ENCODE data around the gene BIN1. TPM values are rescaled to one million over a fixed set of nuclear protein-coding genes. Genes with fewer than 3 reads are reported as not detected.

Gene BIN1
- polyA plus RNA-seq, 2 donors, result 4.6 to 7.9 TPM

GRCh38 chr2:127056631-127057370 is 50.2 kb downstream of the BIN1 start:
- H3K4me1 ChIP-seq (ENCODE audit: control insufficient read depth in 2 of 2, insufficient read depth in 2 of 2, low read length in 1 of 2), result no peaks in the 10 kb centered on the region
- 90 to 91% methylated on average over 25 of the region's 25 CpGs for WGBS, 2 donors
- no peaks in the 10 kb centered on the region for H3K9me3 ChIP-seq (ENCODE audit: control insufficient read depth in 2 of 2, insufficient read depth in 1 of 2, low read depth in 1 of 2, low read length in 1 of 2)
- H3K27me3 ChIP-seq (ENCODE audit: control insufficient read depth in 1 of 2, insufficient read depth in 2 of 2, low read length in 2 of 2), result no peaks in the 10 kb centered on the region
- no peak overlapping the region for H3K27ac ChIP-seq (ENCODE audit: low read depth in 2 of 2, low read length in 1 of 2)
- H3K4me3 ChIP-seq (ENCODE audit: low read depth in 1 of 2, low read length in 2 of 2), result no peak overlapping the region
- H3K36me3 ChIP-seq (ENCODE audit: control insufficient read depth in 2 of 2, insufficient read depth in 2 of 2, low read length in 1 of 2), result peaks cover 0 to 1% of the 10 kb centered on the region in 2 donors

DNA sequence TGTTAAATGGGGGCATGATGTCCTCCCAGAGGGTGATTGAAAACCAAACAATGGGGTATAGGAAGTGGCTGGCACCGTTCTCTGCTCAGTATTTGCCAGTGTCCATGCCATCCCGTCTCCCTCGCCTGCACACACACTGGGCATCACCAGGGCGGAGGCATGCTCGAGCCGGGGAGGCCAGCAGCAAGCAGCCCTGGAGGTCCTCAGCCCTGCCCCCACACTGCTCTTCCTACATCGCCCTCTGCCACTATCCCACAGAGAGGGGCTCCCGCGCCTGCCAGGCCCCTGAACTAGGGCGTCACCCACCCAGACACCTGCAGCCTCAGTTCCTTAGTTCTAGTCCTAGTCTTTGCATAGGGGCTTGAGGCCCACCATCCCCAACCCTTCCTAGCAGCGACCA is 50.9 kb downstream of the BIN1 start:
- H3K9me3 ChIP-seq (ENCODE audit: control insufficient read depth in 2 of 2, insufficient read depth in 1 of 2, low read depth in 1 of 2, low read length in 1 of 2), result no peaks in the 10 kb centered on the region
- H3K36me3 ChIP-seq (ENCODE audit: control insufficient read depth in 2 of 2, insufficient read depth in 2 of 2, low read length in 1 of 2), result peaks cover 0 to 1% of the 10 kb centered on the region in 2 donors
- H3K27me3 ChIP-seq (ENCODE audit: control insufficient read depth in 1 of 2, insufficient read depth in 2 of 2, low read length in 2 of 2), result no peaks in the 10 kb centered on the region
- WGBS, 2 donors, result 94 to 97% methylated on average over 11 of the region's 11 CpGs
- H3K27ac ChIP-seq (ENCODE audit: low read depth in 2 of 2, low read length in 1 of 2), result no peak overlapping the region
- H3K4me1 ChIP-seq (ENCODE audit: control insufficient read depth in 2 of 2, insufficient read depth in 2 of 2, low read length in 1 of 2), result no peaks in the 10 kb centered on the region
- no peak overlapping the region for H3K4me3 ChIP-seq (ENCODE audit: low read depth in 1 of 2, low read length in 2 of 2)

DNA sequence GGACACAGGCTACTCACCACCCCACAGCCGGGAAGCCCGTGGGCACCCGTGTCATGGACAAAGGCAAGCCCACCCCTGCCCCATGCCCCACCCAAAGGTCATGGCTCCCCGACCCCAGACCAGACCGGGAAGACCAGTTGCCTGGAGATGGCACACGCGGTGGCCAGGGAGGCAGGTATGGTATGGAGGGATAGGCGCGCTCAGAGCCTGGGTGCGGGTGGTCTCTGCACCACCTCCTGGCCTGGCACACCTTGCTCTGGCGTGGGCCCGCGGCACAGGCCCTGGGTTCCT is 51.2 kb downstream of the BIN1 start:
- no peaks in the 10 kb centered on the region for H3K4me1 ChIP-seq (ENCODE audit: control insufficient read depth in 2 of 2, insufficient read depth in 2 of 2, low read length in 1 of 2)
- H3K9me3 ChIP-seq (ENCODE audit: control insufficient read depth in 2 of 2, insufficient read depth in 1 of 2, low read depth in 1 of 2, low read length in 1 of 2), result no peaks in the 10 kb centered on the region
- H3K36me3 ChIP-seq (ENCODE audit: control insufficient read depth in 2 of 2, insufficient read depth in 2 of 2, low read length in 1 of 2), result peaks cover 0 to 1% of the 10 kb centered on the region in 2 donors
- H3K27me3 ChIP-seq (ENCODE audit: control insufficient read depth in 1 of 2, insufficient read depth in 2 of 2, low read length in 2 of 2), result no peaks in the 10 kb centered on the region
- 91 to 94% methylated on average over 13 of the region's 13 CpGs for WGBS, 2 donors
- no peak overlapping the region for H3K27ac ChIP-seq (ENCODE audit: low read depth in 2 of 2, low read length in 1 of 2)
- H3K4me3 ChIP-seq (ENCODE audit: low read depth in 1 of 2, low read length in 2 of 2), result no peak overlapping the region

- Histone ChIP-seq H3K9me3 (ENCODE audit: control insufficient read depth in 2 of 2, insufficient read depth in 1 of 2, low read depth in 1 of 2, low read length in 1 of 2) (no peaks in the 10 kb centered on the region), H3K4me3 (ENCODE audit: low read depth in 1 of 2, low read length in 2 of 2) (no peak overlapping the region), H3K27ac (ENCODE audit: low read depth in 2 of 2, low read length in 1 of 2) (no peak overlapping the region), H3K36me3 (ENCODE audit: control insufficient read depth in 2 of 2, insufficient read depth in 2 of 2, low read length in 1 of 2) (peaks cover 0 to 1% of the 10 kb centered on the region in 2 donors), H3K27me3 (ENCODE audit: control insufficient read depth in 1 of 2, insufficient read depth in 2 of 2, low read length in 2 of 2) (no peaks in the 10 kb centered on the region), H3K4me1 (ENCODE audit: control insufficient read depth in 2 of 2, insufficient read depth in 2 of 2, low read length in 1 of 2) (no peaks in the 10 kb centered on the region)
- WGBS, 2 donors, result 90 to 94% methylated on average over 25 of the region's 25 CpGs
These were observed 51.8 kb downstream of the BIN1 start for GRCh38 chr2:127054996-127055785.

GRCh38 chr2:127054604-127054930 is 52.4 kb downstream of the BIN1 start:
- Histone ChIP-seq H3K36me3 (ENCODE audit: control insufficient read depth in 2 of 2, insufficient read depth in 2 of 2, low read length in 1 of 2) (peaks cover 0 to 1% of the 10 kb centered on the region in 2 donors), H3K4me3 (ENCODE audit: low read depth in 1 of 2, low read length in 2 of 2) (no peak overlapping the region), H3K4me1 (ENCODE audit: control insufficient read depth in 2 of 2, insufficient read depth in 2 of 2, low read length in 1 of 2) (no peaks in the 10 kb centered on the region), H3K27me3 (ENCODE audit: control insufficient read depth in 1 of 2, insufficient read depth in 2 of 2, low read length in 2 of 2) (no peaks in the 10 kb centered on the region), H3K9me3 (ENCODE audit: control insufficient read depth in 2 of 2, insufficient read depth in 1 of 2, low read depth in 1 of 2, low read length in 1 of 2) (no peaks in the 10 kb centered on the region), H3K27ac (ENCODE audit: low read depth in 2 of 2, low read length in 1 of 2) (no peak overlapping the region)
- 89 to 95% methylated on average over 6 to 7 of the region's 7 CpGs for WGBS, 2 donors

DNA sequence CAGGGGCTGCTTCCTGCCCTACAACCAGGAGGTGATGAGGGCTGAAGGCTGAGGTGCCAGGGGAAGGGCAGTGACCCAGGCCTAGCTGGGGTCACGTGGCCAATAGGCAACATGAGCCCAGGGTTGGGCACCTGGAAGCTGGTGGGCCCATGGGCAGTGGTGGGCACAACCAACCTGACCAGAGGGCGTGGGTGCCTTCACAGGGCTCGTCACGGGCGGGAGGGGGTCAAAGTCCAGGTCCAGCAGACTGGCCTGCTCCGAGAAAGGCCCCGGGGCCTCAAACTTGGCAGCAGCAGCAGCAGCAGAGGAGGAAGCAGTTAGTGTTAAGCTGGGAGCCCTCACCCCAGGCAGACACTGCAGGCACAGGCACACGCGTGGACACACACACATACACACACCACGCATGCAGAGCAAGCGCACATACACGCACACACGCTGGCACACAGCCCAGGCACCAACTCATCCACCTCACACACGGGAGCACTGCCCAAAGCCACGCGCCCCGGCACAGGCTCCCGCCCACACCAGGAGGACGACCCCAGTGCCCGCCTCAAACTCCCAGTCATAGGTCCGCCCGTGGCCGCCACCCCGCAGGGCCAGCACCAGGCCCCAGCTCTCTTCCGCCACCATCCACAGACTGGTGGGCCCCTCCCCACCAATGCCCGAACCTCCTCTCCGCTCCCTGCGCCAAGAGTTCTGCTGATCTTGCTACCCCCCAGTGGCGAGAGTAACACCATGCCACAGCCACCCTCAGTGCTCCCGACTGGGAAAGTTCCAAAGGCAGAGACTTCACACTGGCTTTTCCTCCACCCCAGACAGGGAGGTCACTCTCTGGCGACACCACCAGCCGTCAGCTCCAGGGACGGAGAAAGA is 53.0 kb downstream of the BIN1 start:
- 80 to 82% methylated on average over 30 to 33 of the region's 33 CpGs for WGBS, 2 donors
- Histone ChIP-seq H3K27ac (ENCODE audit: low read depth in 2 of 2, low read length in 1 of 2) (no peak overlapping the region), H3K27me3 (ENCODE audit: control insufficient read depth in 1 of 2, insufficient read depth in 2 of 2, low read length in 2 of 2) (no peaks in the 10 kb centered on the region), H3K4me3 (ENCODE audit: low read depth in 1 of 2, low read length in 2 of 2) (no peak overlapping the region), H3K4me1 (ENCODE audit: control insufficient read depth in 2 of 2, insufficient read depth in 2 of 2, low read length in 1 of 2) (no peaks in the 10 kb centered on the region), H3K36me3 (ENCODE audit: control insufficient read depth in 2 of 2, insufficient read depth in 2 of 2, low read length in 1 of 2) (peaks cover 0 to 1% of the 10 kb centered on the region in 2 donors), H3K9me3 (ENCODE audit: control insufficient read depth in 2 of 2, insufficient read depth in 1 of 2, low read depth in 1 of 2, low read length in 1 of 2) (no peaks in the 10 kb centered on the region)

GRCh38 chr2:127052771-127053691 is 53.9 kb downstream of the BIN1 start:
- Histone ChIP-seq H3K4me3 (ENCODE audit: low read depth in 1 of 2, low read length in 2 of 2) (no peak overlapping the region), H3K27ac (ENCODE audit: low read depth in 2 of 2, low read length in 1 of 2) (no peak overlapping the region), H3K27me3 (ENCODE audit: control insufficient read depth in 1 of 2, insufficient read depth in 2 of 2, low read length in 2 of 2) (no peaks in the 10 kb centered on the region), H3K9me3 (ENCODE audit: control insufficient read depth in 2 of 2, insufficient read depth in 1 of 2, low read depth in 1 of 2, low read length in 1 of 2) (no peaks in the 10 kb centered on the region), H3K4me1 (ENCODE audit: control insufficient read depth in 2 of 2, insufficient read depth in 2 of 2, low read length in 1 of 2) (no peaks in the 10 kb centered on the region), H3K36me3 (ENCODE audit: control insufficient read depth in 2 of 2, insufficient read depth in 2 of 2, low read length in 1 of 2) (peaks cover 0 to 1% of the 10 kb centered on the region in 2 donors)
- 89 to 91% methylated on average over 19 of the region's 19 CpGs for WGBS, 2 donors

DNA sequence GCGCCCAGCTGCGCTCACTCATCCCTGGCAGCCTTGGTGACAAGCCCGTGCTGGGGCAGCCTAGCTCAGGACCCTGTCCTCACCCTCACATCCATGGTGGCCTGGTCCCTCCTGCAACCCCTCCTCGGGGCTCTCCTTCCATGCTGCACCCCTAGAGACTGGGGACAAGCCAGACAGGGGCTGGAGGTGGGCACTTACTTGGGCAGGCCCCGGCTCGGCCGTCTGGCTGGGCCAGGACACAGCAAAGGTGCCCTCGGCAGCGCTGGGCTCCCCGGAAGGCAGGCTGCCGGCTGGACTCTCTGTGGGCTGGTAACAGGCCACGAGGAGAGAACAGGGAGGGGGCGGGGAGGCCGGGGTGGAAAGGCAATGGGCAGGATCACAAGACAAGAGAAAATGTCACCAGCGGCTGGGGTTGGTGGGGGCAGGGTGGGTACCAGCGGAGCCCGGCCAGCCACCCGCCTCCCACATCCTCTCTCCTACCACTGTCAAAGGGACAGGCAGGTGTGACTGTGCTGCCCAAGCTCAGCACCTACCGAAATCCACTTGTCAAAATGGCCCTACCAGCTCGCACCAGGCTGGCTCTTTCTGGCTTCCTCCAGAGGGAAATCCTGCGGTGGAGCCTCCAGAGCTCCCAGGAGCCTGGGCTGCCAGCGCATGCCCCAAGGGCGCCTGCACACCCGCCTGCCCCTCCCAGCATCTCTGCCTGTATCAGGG is 54.7 kb downstream of the BIN1 start:
- Histone ChIP-seq H3K4me3 (ENCODE audit: low read depth in 1 of 2, low read length in 2 of 2) (no peak overlapping the region), H3K27me3 (ENCODE audit: control insufficient read depth in 1 of 2, insufficient read depth in 2 of 2, low read length in 2 of 2) (no peaks in the 10 kb centered on the region), H3K4me1 (ENCODE audit: control insufficient read depth in 2 of 2, insufficient read depth in 2 of 2, low read length in 1 of 2) (no peaks in the 10 kb centered on the region), H3K9me3 (ENCODE audit: control insufficient read depth in 2 of 2, insufficient read depth in 1 of 2, low read depth in 1 of 2, low read length in 1 of 2) (no peaks in the 10 kb centered on the region), H3K36me3 (ENCODE audit: control insufficient read depth in 2 of 2, insufficient read depth in 2 of 2, low read length in 1 of 2) (peaks cover 0 to 1% of the 10 kb centered on the region in 2 donors), H3K27ac (ENCODE audit: low read depth in 2 of 2, low read length in 1 of 2) (no peak overlapping the region)
- WGBS, 2 donors, result 80 to 86% methylated on average over 21 to 24 of the region's 24 CpGs
